Smooth muscle cell (in vitro differentiated cells): ENCODE data around the gene FGF22. TPM values are rescaled to one million over a fixed set of nuclear protein-coding genes. Genes with fewer than 3 reads are reported as not detected.

ENCODE experiments used
- DNase-seq: peaks from one replicate; lab custom pipeline; 2025; ENCODE audit not compliant: unreplicated experiment; lab: John Stamatoyannopoulos, UW
- H2AFZ ChIP-seq: fragments of 200-600 bp; sonication (generic); 2 replicates; pipeline ENCODE4 v1.6.0; 2016; ENCODE audit warnings: antibody characterized with exemption, low read depth, mild to moderate bottlenecking
- H3F3A ChIP-seq: fragments of 200-600 bp; sonication (generic); 2 replicates; pipeline ENCODE4 v1.6.0; 2017; ENCODE audit warnings: antibody characterized with exemption, low read depth
- H3K27ac ChIP-seq: fragments of 200-600 bp; sonication (generic); 2 replicates; pipeline ENCODE4 v1.5.1; 2016; ENCODE audit warnings: low read depth, mild to moderate bottlenecking
- H3K27me3 ChIP-seq: fragments of 200-600 bp; sonication (generic); 2 replicates; pipeline ENCODE4 v1.6.1; 2016; ENCODE audit warnings: low read depth, mild to moderate bottlenecking
- H3K36me3 ChIP-seq: fragments of 200-600 bp; sonication (generic); 2 replicates; pipeline ENCODE4 v1.5.1; 2016; ENCODE audit warnings: low read depth
- H3K4me1 ChIP-seq: fragments of 200-600 bp; sonication (generic); 2 replicates; pipeline ENCODE4 v1.5.1; 2016; ENCODE audit warnings: low read depth
- H3K4me2 ChIP-seq: fragments of 200-600 bp; sonication (generic); 2 replicates; pipeline ENCODE4 v1.6.0; 2016; ENCODE audit warnings: mild to moderate bottlenecking
- H3K4me3 ChIP-seq: fragments of 200-600 bp; sonication (generic); 2 replicates; pipeline ENCODE4 v1.5.1; 2016; ENCODE audit warnings: mild to moderate bottlenecking
- H3K79me2 ChIP-seq: fragments of 200-600 bp; sonication (generic); 2 replicates; pipeline ENCODE4 v1.6.0; 2016; ENCODE audit warnings: low read depth, mild to moderate bottlenecking
- H3K9ac ChIP-seq: fragments of 200-600 bp; sonication (generic); 2 replicates; pipeline ENCODE4 v1.6.0; 2016; ENCODE audit warnings: low read depth
- H3K9me3 ChIP-seq: fragments of 200-600 bp; sonication (generic); replicated peaks from 2 replicates; pipeline ENCODE4 v1.5.1; 2016; ENCODE audit warnings: low read depth
- H4K20me1 ChIP-seq: fragments of 200-600 bp; sonication (generic); 2 replicates; pipeline ENCODE4 v1.6.0; 2016; ENCODE audit warnings: low read depth
- CTCF ChIP-seq: fragments of 200-600 bp; sonication (generic); IDR thresholded peaks from 2 replicates; pipeline ENCODE4 v1.5.1; 2017; ENCODE audit warnings: borderline replicate concordance, mild to moderate bottlenecking, antibody characterized with exemption; ENCODE audit not compliant: insufficient read depth, poor library complexity, severe bottlenecking
- WGBS: methylation state at CpG from one replicate; pipeline ENCODE4 v1.1.7; 2016; ENCODE audit warnings: low lambda C conversion rate; 5-methylcytosine and 5-hydroxymethylcytosine counted together
- polyA plus RNA-seq: library from polyadenylated mRNA; unstranded; fragments of >200 nt; fragmentation: Nextera tagmentation; extraction: Ambion mirVana; gene quantifications from 2 replicates; pipeline ENCODE4 v1.2.1, GENCODE V29; 2016
- total RNA-seq: library from RNA; depleted of rRNA; stranded (reverse); fragments of >200 nt; gene quantifications from 2 replicates; pipeline ENCODE4 v1.2.3, GENCODE V29; 2014

FGF22 gene
- total and polyA plus RNA-seq, 2 experiments from 2014 or later = 0.18 TPM; not detected in 1

- Histone ChIP-seq H3F3A (no peaks in the 10 kb centered on the region), H4K20me1 (peaks cover 94% of the 10 kb centered on the region), H3K4me1 (no peaks in the 10 kb centered on the region), H2AFZ (no peak overlapping the region), H3K27me3 (no peaks in the 10 kb centered on the region), H3K36me3 (no peaks in the 10 kb centered on the region), H3K4me2 (no peak overlapping the region), H3K9me3 (no peaks in the 10 kb centered on the region), H3K27ac (no peak overlapping the region), H3K79me2 (peaks cover 70% of the 10 kb centered on the region), H3K4me3 (no peak overlapping the region), H3K9ac (no peak overlapping the region)
- 96% methylated on average over 43 of the region's 54 CpGs for WGBS
- TF ChIP-seq CTCF = no peak
- DNase-seq = no peak
Observed at GRCh38 chr19:652467-653389, 13.0 kb downstream of the FGF22 start.

GRCh38 chr19:653425-653824, 13.7 kb downstream of the FGF22 start:
- H3K4me1 ChIP-seq = no peaks in the 10 kb centered on the region
- no peak overlapping the region for H3K27ac ChIP-seq
- no peak for DNase-seq
- WGBS = 94% methylated on average over 17 of the region's 17 CpGs
- H3K4me2 ChIP-seq = no peak overlapping the region
- H2AFZ ChIP-seq = no peak overlapping the region
- H3K79me2 ChIP-seq = peaks cover 77% of the 10 kb centered on the region
- H3K27me3 ChIP-seq = no peaks in the 10 kb centered on the region
- H3F3A ChIP-seq = no peaks in the 10 kb centered on the region
- no peaks in the 10 kb centered on the region for H3K9me3 ChIP-seq
- H3K9ac ChIP-seq = no peak overlapping the region
- H3K4me3 ChIP-seq = no peak overlapping the region
- peaks cover 100% of the 10 kb centered on the region for H4K20me1 ChIP-seq
- H3K36me3 ChIP-seq = no peaks in the 10 kb centered on the region
- no peak for TF ChIP-seq CTCF

GRCh38 chr19:655691-656090, 16.0 kb downstream of the FGF22 start:
- WGBS = 90% methylated on average over 17 of the region's 17 CpGs
- TF ChIP-seq CTCF = no peak
- H3K27me3 ChIP-seq = no peaks in the 10 kb centered on the region
- no peak overlapping the region for H3K4me2 ChIP-seq
- H4K20me1 ChIP-seq = peaks cover 99% of the 10 kb centered on the region
- H3F3A ChIP-seq = peaks cover 6% of the 10 kb centered on the region
- H3K4me3 ChIP-seq = no peak overlapping the region
- no peaks in the 10 kb centered on the region for H3K36me3 ChIP-seq
- H3K4me1 ChIP-seq = peaks cover 2% of the 10 kb centered on the region
- H3K9me3 ChIP-seq = no peaks in the 10 kb centered on the region
- peaks cover 96% of the 10 kb centered on the region for H3K79me2 ChIP-seq
- H3K9ac ChIP-seq = no peak overlapping the region
- DNase-seq = no peak
- no peak overlapping the region for H2AFZ ChIP-seq
- H3K27ac ChIP-seq = no peak overlapping the region
